Measurements from ENCODE around the gene WHAMM.
A peak's percentile ranks its signal among the peaks of the same experiment; 100 is the strongest.
"Not testable (repeated sequence)": the region's sequence is repeated elsewhere in the genome, so short reads cannot be mapped to it uniquely, and the experiment has no call there.

Gene WHAMM

GRCh38 chr15:82865981-82866380, 56.6 kb downstream of the WHAMM start:
- H3K9me3 ChIP-seq (ENCODE audit: control insufficient read depth, low read length); H4K8ac ChIP-seq (ENCODE audit: low read length); H3K4me2 ChIP-seq (ENCODE audit: low read length, poor library complexity, severe bottlenecking); H3K79me1 ChIP-seq (replicated peaks; ENCODE audit: low read length, poor library complexity, severe bottlenecking); H2BK120ac ChIP-seq (ENCODE audit: low read depth, low read length); H3K27me3 ChIP-seq (ENCODE audit: control insufficient read depth in 1 of 2, insufficient read depth in 1 of 2, low read length in 2 of 2); H3K4me3 ChIP-seq (ENCODE audit: insufficient read depth in 1 of 2, low read depth in 1 of 2, low read length in 2 of 2); H3K9ac ChIP-seq (ENCODE audit: low read length); H3K4me1 ChIP-seq (ENCODE audit: control insufficient read depth, insufficient read depth, low read depth, low read length); H4K91ac ChIP-seq (ENCODE audit: low read length); H3K4ac ChIP-seq (ENCODE audit: low read depth in 1 of 2, low read length in 2 of 2); H2BK15ac ChIP-seq (ENCODE audit: low read depth, poor library complexity, severe bottlenecking); H3K23ac ChIP-seq (ENCODE audit: low read length in 2 of 2); H3K36me3 ChIP-seq (ENCODE audit: control insufficient read depth in 1 of 2, insufficient read depth in 2 of 2, low read depth in 1 of 2, low read length in 2 of 2); DNase-seq; H3K14ac ChIP-seq (ENCODE audit: low read length in 2 of 2); H2AFZ ChIP-seq (ENCODE audit: low read depth, low read length); H3K18ac ChIP-seq (ENCODE audit: low read depth in 1 of 2, low read length in 2 of 2); H2AK5ac ChIP-seq (ENCODE audit: low read length, severe bottlenecking); H3K27ac ChIP-seq (ENCODE audit: low read length, poor library complexity, severe bottlenecking); H2BK12ac ChIP-seq (ENCODE audit: low read length in 2 of 2); H2BK5ac ChIP-seq (ENCODE audit: low read depth, low read length, poor library complexity, severe bottlenecking): not testable (repeated sequence)
- 60% methylated on average over 3 of the region's 3 CpGs for WGBS

GRCh38 chr15:82870727-82871320, 61.4 kb downstream of the WHAMM start:
- Histone ChIP-seq H2AK5ac (ENCODE audit: low read length, severe bottlenecking) (no peak overlapping the region), H2BK15ac (ENCODE audit: low read depth, poor library complexity, severe bottlenecking) (no peak overlapping the region), H3K9me3 (ENCODE audit: control insufficient read depth, low read length) (peaks cover 3% of the 10 kb centered on the region), H3K4me2 (ENCODE audit: low read length, poor library complexity, severe bottlenecking) (no peak overlapping the region), H3K4me3 (ENCODE audit: insufficient read depth in 1 of 2, low read depth in 1 of 2, low read length in 2 of 2) (no peak overlapping the region), H3K4me1 (ENCODE audit: control insufficient read depth, insufficient read depth, low read depth, low read length) (peaks cover under 1% of the 10 kb centered on the region), H2AFZ (ENCODE audit: low read depth, low read length) (no peak overlapping the region), H3K23ac (ENCODE audit: low read length in 2 of 2) (no peak overlapping the region), H3K18ac (ENCODE audit: low read depth in 1 of 2, low read length in 2 of 2) (no peak overlapping the region), H3K27me3 (ENCODE audit: control insufficient read depth in 1 of 2, insufficient read depth in 1 of 2, low read length in 2 of 2) (no peaks in the 10 kb centered on the region), H4K8ac (ENCODE audit: low read length) (no peak overlapping the region), H3K9ac (ENCODE audit: low read length) (no peak overlapping the region), H3K27ac (ENCODE audit: low read length, poor library complexity, severe bottlenecking) (no peak overlapping the region), H4K91ac (ENCODE audit: low read length) (no peak overlapping the region), H3K4ac (ENCODE audit: low read depth in 1 of 2, low read length in 2 of 2) (no peak overlapping the region), H3K36me3 (ENCODE audit: control insufficient read depth in 1 of 2, insufficient read depth in 2 of 2, low read depth in 1 of 2, low read length in 2 of 2) (peaks cover 0 to 5% of the 10 kb centered on the region in 2 experiments), H3K14ac (ENCODE audit: low read length in 2 of 2) (no peak overlapping the region), H2BK120ac (ENCODE audit: low read depth, low read length) (no peak overlapping the region), H3K79me1 (replicated peaks; ENCODE audit: low read length, poor library complexity, severe bottlenecking) (no peaks in the 10 kb centered on the region), H2BK5ac (ENCODE audit: low read depth, low read length, poor library complexity, severe bottlenecking) (no peak overlapping the region), H2BK12ac (ENCODE audit: low read length in 2 of 2) (no peak overlapping the region)
- 56% methylated on average over 7 of the region's 7 CpGs for WGBS
- no peak for DNase-seq

GRCh38 chr15:82871358-82871757, 61.9 kb downstream of the WHAMM start:
- Histone ChIP-seq H4K91ac (ENCODE audit: low read length) (no peak overlapping the region), H3K9ac (ENCODE audit: low read length) (no peak overlapping the region), H3K27me3 (ENCODE audit: control insufficient read depth in 1 of 2, insufficient read depth in 1 of 2, low read length in 2 of 2) (no peaks in the 10 kb centered on the region), H3K9me3 (ENCODE audit: control insufficient read depth, low read length) (peaks cover 3% of the 10 kb centered on the region), H3K18ac (ENCODE audit: low read depth in 1 of 2, low read length in 2 of 2) (no peak overlapping the region), H3K79me1 (replicated peaks; ENCODE audit: low read length, poor library complexity, severe bottlenecking) (no peaks in the 10 kb centered on the region), H3K36me3 (ENCODE audit: control insufficient read depth in 1 of 2, insufficient read depth in 2 of 2, low read depth in 1 of 2, low read length in 2 of 2) (peaks cover 0 to 5% of the 10 kb centered on the region in 2 experiments), H2BK120ac (ENCODE audit: low read depth, low read length) (no peak overlapping the region), H3K27ac (ENCODE audit: low read length, poor library complexity, severe bottlenecking) (no peak overlapping the region), H3K4me1 (ENCODE audit: control insufficient read depth, insufficient read depth, low read depth, low read length) (peaks cover 2% of the 10 kb centered on the region), H3K4me3 (ENCODE audit: insufficient read depth in 1 of 2, low read depth in 1 of 2, low read length in 2 of 2) (no peak overlapping the region), H2BK12ac (ENCODE audit: low read length in 2 of 2) (no peak overlapping the region), H3K4ac (ENCODE audit: low read depth in 1 of 2, low read length in 2 of 2) (no peak overlapping the region), H4K8ac (ENCODE audit: low read length) (no peak overlapping the region), H3K4me2 (ENCODE audit: low read length, poor library complexity, severe bottlenecking) (no peak overlapping the region), H3K23ac (ENCODE audit: low read length in 2 of 2) (no peak overlapping the region), H2AK5ac (ENCODE audit: low read length, severe bottlenecking) (no peak overlapping the region), H3K14ac (ENCODE audit: low read length in 2 of 2) (no peak overlapping the region), H2BK15ac (ENCODE audit: low read depth, poor library complexity, severe bottlenecking) (no peak overlapping the region), H2AFZ (ENCODE audit: low read depth, low read length) (no peak overlapping the region), H2BK5ac (ENCODE audit: low read depth, low read length, poor library complexity, severe bottlenecking) (no peak overlapping the region)
- DNase-seq = peak; percentile 3
- 46% methylated on average over 5 of the region's 5 CpGs for WGBS

GRCh38 chr15:82871832-82872484, 62.5 kb downstream of the WHAMM start:
- Histone ChIP-seq H2BK120ac (ENCODE audit: low read depth, low read length) (no peak overlapping the region), H3K27me3 (ENCODE audit: control insufficient read depth in 1 of 2, insufficient read depth in 1 of 2, low read length in 2 of 2) (no peaks in the 10 kb centered on the region), H2AK5ac (ENCODE audit: low read length, severe bottlenecking) (no peak overlapping the region), H3K4me2 (ENCODE audit: low read length, poor library complexity, severe bottlenecking) (no peak overlapping the region), H3K23ac (ENCODE audit: low read length in 2 of 2) (no peak overlapping the region), H3K4me1 (ENCODE audit: control insufficient read depth, insufficient read depth, low read depth, low read length) (peaks cover 2% of the 10 kb centered on the region), H3K4ac (ENCODE audit: low read depth in 1 of 2, low read length in 2 of 2) (no peak overlapping the region), H2AFZ (ENCODE audit: low read depth, low read length) (no peak overlapping the region), H3K14ac (ENCODE audit: low read length in 2 of 2) (no peak overlapping the region), H3K79me1 (replicated peaks; ENCODE audit: low read length, poor library complexity, severe bottlenecking) (no peaks in the 10 kb centered on the region), H2BK12ac (ENCODE audit: low read length in 2 of 2) (no peak overlapping the region), H3K4me3 (ENCODE audit: insufficient read depth in 1 of 2, low read depth in 1 of 2, low read length in 2 of 2) (no peak overlapping the region), H2BK5ac (ENCODE audit: low read depth, low read length, poor library complexity, severe bottlenecking) (no peak overlapping the region), H3K18ac (ENCODE audit: low read depth in 1 of 2, low read length in 2 of 2) (no peak overlapping the region), H3K27ac (ENCODE audit: low read length, poor library complexity, severe bottlenecking) (no peak overlapping the region), H4K91ac (ENCODE audit: low read length) (no peak overlapping the region), H3K9ac (ENCODE audit: low read length) (no peak overlapping the region), H2BK15ac (ENCODE audit: low read depth, poor library complexity, severe bottlenecking) (no peak overlapping the region), H4K8ac (ENCODE audit: low read length) (no peak overlapping the region), H3K9me3 (ENCODE audit: control insufficient read depth, low read length) (peaks cover 3% of the 10 kb centered on the region), H3K36me3 (ENCODE audit: control insufficient read depth in 1 of 2, insufficient read depth in 2 of 2, low read depth in 1 of 2, low read length in 2 of 2) (peaks cover 0 to 5% of the 10 kb centered on the region in 2 experiments)
- no peak for DNase-seq
- 80% methylated on average over 6 of the region's 7 CpGs for WGBS

Measured in mesenchymal stem cell (in vitro differentiated cells and primary cell).